ENCODE results near the gene NOLC1. TPM values are rescaled to one million over a fixed set of nuclear protein-coding genes. Genes with fewer than 3 reads are reported as not detected.

The NOLC1 gene
- total RNA-seq, 1 donor from 2014 or later, result 36.2 TPM

- no peaks in the 10 kb centered on the region for H3K27me3 Mint-ChIP-seq (ENCODE audit: low read depth)
- no peak for DNase-seq (ENCODE audit: low spot score)
- TF ChIP-seq CTCF (IDR thresholded peaks at IDR 0.05), result no peak
- peak overlapping the region; percentile 92 for H3K4me3 Mint-ChIP-seq (ENCODE audit: unreplicated experiment)
- H3K36me3 Mint-ChIP-seq (ENCODE audit: low read depth), result peaks cover 13% of the 10 kb centered on the region
- H3K27ac Mint-ChIP-seq (ENCODE audit: unreplicated experiment), result peak overlapping the region; percentile 98
- no peaks in the 10 kb centered on the region for H3K9me3 Mint-ChIP-seq (ENCODE audit: low read depth)
- H3K4me1 Mint-ChIP-seq (ENCODE audit: low read depth), result peaks cover 40% of the 10 kb centered on the region
Measured at GRCh38 chr10:102134416-102134815, 17.8 kb upstream of the NOLC1 start.

GRCh38 chr10:102135956-102136526 is 16.1 kb upstream of the NOLC1 start:
- no peaks in the 10 kb centered on the region for H3K27me3 Mint-ChIP-seq (ENCODE audit: low read depth)
- H3K4me1 Mint-ChIP-seq (ENCODE audit: low read depth), result peaks cover 40% of the 10 kb centered on the region
- peak overlapping the region; percentile 28 for H3K4me3 Mint-ChIP-seq (ENCODE audit: unreplicated experiment)
- peaks cover 23% of the 10 kb centered on the region for H3K36me3 Mint-ChIP-seq (ENCODE audit: low read depth)
- H3K9me3 Mint-ChIP-seq (ENCODE audit: low read depth), result no peaks in the 10 kb centered on the region
- no peak for TF ChIP-seq CTCF (IDR thresholded peaks at IDR 0.05)
- H3K27ac Mint-ChIP-seq (ENCODE audit: unreplicated experiment), result peak overlapping the region; percentile 68
- DNase-seq (ENCODE audit: low spot score), result no peak

- Mint-ChIP-seq H3K27ac (ENCODE audit: unreplicated experiment) (peak overlapping the region; percentile 66), H3K27me3 (ENCODE audit: low read depth) (no peaks in the 10 kb centered on the region), H3K4me1 (ENCODE audit: low read depth) (peaks cover 31% of the 10 kb centered on the region), H3K36me3 (ENCODE audit: low read depth) (peaks cover 42% of the 10 kb centered on the region), H3K4me3 (ENCODE audit: unreplicated experiment) (no peak overlapping the region), H3K9me3 (ENCODE audit: low read depth) (no peaks in the 10 kb centered on the region)
- no peak for TF ChIP-seq CTCF (IDR thresholded peaks at IDR 0.05)
- DNase-seq (ENCODE audit: low spot score), result peak; percentile 64
Measured at GRCh38 chr10:102139281-102140110, 12.7 kb upstream of the NOLC1 start.

- H3K27ac Mint-ChIP-seq (ENCODE audit: unreplicated experiment), result no peak overlapping the region
- H3K4me1 Mint-ChIP-seq (ENCODE audit: low read depth), result peaks cover 24% of the 10 kb centered on the region
- no peaks in the 10 kb centered on the region for H3K9me3 Mint-ChIP-seq (ENCODE audit: low read depth)
- no peaks in the 10 kb centered on the region for H3K27me3 Mint-ChIP-seq (ENCODE audit: low read depth)
- H3K36me3 Mint-ChIP-seq (ENCODE audit: low read depth), result peaks cover 47% of the 10 kb centered on the region
- no peak for TF ChIP-seq CTCF (IDR thresholded peaks at IDR 0.05)
- DNase-seq (ENCODE audit: low spot score), result peak; percentile 47
- no peak overlapping the region for H3K4me3 Mint-ChIP-seq (ENCODE audit: unreplicated experiment)
Measured at GRCh38 chr10:102140218-102140617, 12.0 kb upstream of the NOLC1 start.

GRCh38 chr10:102140913-102141540 is 11.2 kb upstream of the NOLC1 start:
- no peak overlapping the region for H3K4me3 Mint-ChIP-seq (ENCODE audit: unreplicated experiment)
- peaks cover 52% of the 10 kb centered on the region for H3K36me3 Mint-ChIP-seq (ENCODE audit: low read depth)
- no peaks in the 10 kb centered on the region for H3K27me3 Mint-ChIP-seq (ENCODE audit: low read depth)
- TF ChIP-seq CTCF (IDR thresholded peaks at IDR 0.05), result no peak
- H3K4me1 Mint-ChIP-seq (ENCODE audit: low read depth), result peaks cover 16% of the 10 kb centered on the region
- H3K9me3 Mint-ChIP-seq (ENCODE audit: low read depth), result no peaks in the 10 kb centered on the region
- H3K27ac Mint-ChIP-seq (ENCODE audit: unreplicated experiment), result no peak overlapping the region
- DNase-seq (ENCODE audit: low spot score), result peak; percentile 55

All from chondrocyte (in vitro differentiated cells).